Uterus (tissue), 4 donors: ENCODE results near the gene CTIF. TPM values are rescaled to one million over a fixed set of nuclear protein-coding genes. Genes with fewer than 3 reads are reported as not detected.

ENCODE experiments used
- DNase-seq, 2 donors: peaks; one replicate each; pipeline ENCODE4 v3.0.0-alpha.2; 2019 to 2020
- H3K27ac ChIP-seq, 2 donors: fragments of 200-600 bp; sonication (generic); 1 replicate in 1 of 2; 2 replicates in 1 of 2; pipeline ENCODE4 v1.5.1; 2016 to 2018
- H3K27me3 ChIP-seq, 2 donors: fragments of 200-600 bp; sonication (generic); one replicate each; pipeline ENCODE4 v1.5.1; 2018 to 2019; ENCODE audit warnings: control low read depth in 1 of 2
- H3K36me3 ChIP-seq, 2 donors: fragments of 200-600 bp; sonication (generic); one replicate each; pipeline ENCODE4 v1.5.1; 2019; ENCODE audit warnings: control low read depth in 1 of 2
- H3K4me1 ChIP-seq, 2 donors: fragments of 200-600 bp; sonication (generic); one replicate each; pipeline ENCODE4 v1.5.1; 2018 to 2019; ENCODE audit warnings: control low read depth in 1 of 2
- H3K4me3 ChIP-seq, 2 donors: fragments of 200-600 bp; sonication (generic); 1 replicate in 1 of 2; 2 replicates in 1 of 2; pipeline ENCODE4 v1.5.1; 2018 to 2019; ENCODE audit warnings: mild to moderate bottlenecking in 1 of 2
- H3K9me3 ChIP-seq, 2 donors: fragments of 200-600 bp; sonication (generic); one replicate each; pipeline ENCODE4 v1.5.1; 2019; ENCODE audit warnings: control low read depth in 1 of 2
- POLR2A ChIP-seq, 2 donors: fragments of 450-650 bp; IDR thresholded peaks; one replicate each; pipeline ENCODE4 v1.6.1; 2016; ENCODE audit warnings: antibody characterized with exemption in 2 of 2, mild to moderate bottlenecking in 1 of 2, moderate library complexity in 1 of 2
- intact Hi-C: fragments of 100-400 bp; cut with DNase I; formaldehyde crosslinking; loops from one replicate; pipeline ENCODE4 v1.15.1; 2023; ENCODE audit warnings: low total_unique reads
- total RNA-seq, 4 donors: library from RNA; depleted of rRNA in 3 of 4; stranded (reverse); fragments of >200 nt in 3 of 4; gene quantifications; one replicate each; pipeline versions ENCODE4 v1.1.0 to v1.2.4, GENCODE V29; 2014 to 2023
- TF ChIP-seq, protein P1 (sequence below), 4 experiments: fragments of 200-600 bp in 2 of 4; fragments of 450-650 bp in 2 of 4; sonication (generic) in 2 of 4; IDR thresholded peaks; one replicate each; pipeline ENCODE4 v1.5.1; 2016 to 2019; ENCODE audit warnings: antibody characterized with exemption in 4 of 4, mild to moderate bottlenecking in 2 of 4, moderate library complexity in 1 of 4
- donor health status: DM: yes; HTN: yes; CAD: no.

The CTIF gene
- total RNA-seq, 4 donors from 2014 or later, result 11.3 to 94.3 (median 48.0) TPM

DNA sequence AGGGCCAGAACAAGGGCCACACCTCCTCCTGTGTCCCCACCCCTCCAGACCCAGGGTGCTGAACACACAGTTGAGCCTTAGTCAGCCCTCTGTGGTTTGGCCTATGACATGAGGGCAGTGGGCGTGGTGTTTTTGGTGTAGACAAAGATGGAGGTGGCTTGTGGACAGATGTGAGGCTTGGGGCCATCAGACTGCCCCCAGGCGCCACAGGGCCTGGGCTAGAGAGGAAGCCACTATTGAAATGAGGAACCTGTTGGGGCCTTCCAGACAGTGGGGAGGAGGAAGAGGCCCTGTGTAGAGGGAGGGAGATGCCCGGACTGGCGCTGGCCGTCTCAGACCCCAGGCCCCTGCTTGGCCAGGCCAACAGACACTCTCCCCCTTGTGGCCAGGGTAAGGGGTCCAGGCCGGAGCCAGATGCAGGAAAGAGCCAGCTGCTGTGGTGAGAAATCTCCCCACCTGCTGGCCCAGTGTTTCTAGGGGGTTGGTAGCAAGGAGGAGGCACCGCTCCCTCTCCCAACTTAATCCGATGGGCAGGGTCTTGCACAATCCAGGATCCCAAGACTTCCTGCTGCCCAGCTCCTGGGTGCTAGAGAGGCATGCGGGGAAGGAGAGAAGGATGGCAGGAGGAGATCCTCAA, 358.2 kb downstream of the CTIF start:
- intact Hi-C loops, result no loop called here
- no peaks in the 10 kb centered on the region for H3K36me3 ChIP-seq
- DNase-seq, result no peak
- no peak overlapping the region for H3K4me3 ChIP-seq
- H3K27ac ChIP-seq, result no peak overlapping the region
- H3K4me1 ChIP-seq, result peaks cover 0 to 6% of the 10 kb centered on the region in 2 donors
- H3K9me3 ChIP-seq, result no peaks in the 10 kb centered on the region
- H3K27me3 ChIP-seq, result no peaks in the 10 kb centered on the region
- TF ChIP-seq, protein P1, sequence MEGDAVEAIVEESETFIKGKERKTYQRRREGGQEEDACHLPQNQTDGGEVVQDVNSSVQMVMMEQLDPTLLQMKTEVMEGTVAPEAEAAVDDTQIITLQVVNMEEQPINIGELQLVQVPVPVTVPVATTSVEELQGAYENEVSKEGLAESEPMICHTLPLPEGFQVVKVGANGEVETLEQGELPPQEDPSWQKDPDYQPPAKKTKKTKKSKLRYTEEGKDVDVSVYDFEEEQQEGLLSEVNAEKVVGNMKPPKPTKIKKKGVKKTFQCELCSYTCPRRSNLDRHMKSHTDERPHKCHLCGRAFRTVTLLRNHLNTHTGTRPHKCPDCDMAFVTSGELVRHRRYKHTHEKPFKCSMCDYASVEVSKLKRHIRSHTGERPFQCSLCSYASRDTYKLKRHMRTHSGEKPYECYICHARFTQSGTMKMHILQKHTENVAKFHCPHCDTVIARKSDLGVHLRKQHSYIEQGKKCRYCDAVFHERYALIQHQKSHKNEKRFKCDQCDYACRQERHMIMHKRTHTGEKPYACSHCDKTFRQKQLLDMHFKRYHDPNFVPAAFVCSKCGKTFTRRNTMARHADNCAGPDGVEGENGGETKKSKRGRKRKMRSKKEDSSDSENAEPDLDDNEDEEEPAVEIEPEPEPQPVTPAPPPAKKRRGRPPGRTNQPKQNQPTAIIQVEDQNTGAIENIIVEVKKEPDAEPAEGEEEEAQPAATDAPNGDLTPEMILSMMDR (IDR thresholded peaks at IDR 0.05), result no peak
- TF ChIP-seq POLR2A (IDR thresholded peaks at IDR 0.05), result no peak

DNA sequence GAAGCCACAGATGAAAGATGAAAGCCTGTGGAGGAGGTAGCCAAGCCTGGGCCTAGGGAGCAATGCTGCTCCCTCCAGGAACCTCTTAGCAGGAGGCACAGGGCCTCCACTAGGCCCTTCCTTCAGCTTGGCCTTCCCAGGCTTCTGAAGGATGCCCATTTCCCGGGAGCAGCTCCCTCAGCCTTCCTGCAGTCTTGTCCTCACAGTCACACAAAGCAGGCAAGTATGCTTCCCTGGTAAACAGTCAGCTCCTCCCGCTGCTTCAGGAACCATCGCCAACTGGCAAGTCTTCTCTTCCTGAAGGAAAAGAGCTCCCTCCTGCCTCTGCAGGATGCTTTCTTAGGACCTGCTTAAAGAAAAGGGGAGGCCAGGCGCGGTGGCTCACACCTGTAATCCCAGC, 358.7 kb downstream of the CTIF start:
- no peak for TF ChIP-seq POLR2A (IDR thresholded peaks at IDR 0.05)
- TF ChIP-seq, protein P1 (IDR thresholded peaks at IDR 0.05), result no peak
- Histone ChIP-seq H3K9me3 (no peaks in the 10 kb centered on the region), H3K27me3 (no peaks in the 10 kb centered on the region), H3K4me3 (no peak overlapping the region), H3K27ac (no peak overlapping the region), H3K36me3 (no peaks in the 10 kb centered on the region), H3K4me1 (peaks cover 0 to 10% of the 10 kb centered on the region in 2 donors)
- no peak for DNase-seq
- intact Hi-C loops, result no loop called here

DNA sequence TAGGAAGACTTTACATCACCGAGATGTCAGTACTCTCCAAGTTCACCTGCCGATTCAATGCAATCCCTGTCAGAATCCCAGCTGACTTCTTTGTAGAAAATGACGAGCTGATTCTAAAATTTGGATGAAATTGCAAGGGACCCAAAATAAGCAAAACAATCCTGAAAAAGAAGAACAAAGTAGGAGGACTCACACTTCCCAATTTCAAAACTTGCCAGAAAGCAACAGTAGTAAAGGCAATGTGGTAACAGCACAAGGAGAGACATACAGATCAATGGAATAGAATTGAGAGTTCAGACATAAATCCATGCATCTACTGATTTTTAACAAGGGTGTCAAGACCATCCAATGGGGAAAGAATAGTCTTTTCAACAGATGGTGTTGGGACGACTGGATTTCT, 359.7 kb downstream of the CTIF start:
- intact Hi-C loops, result no loop called here

DNA sequence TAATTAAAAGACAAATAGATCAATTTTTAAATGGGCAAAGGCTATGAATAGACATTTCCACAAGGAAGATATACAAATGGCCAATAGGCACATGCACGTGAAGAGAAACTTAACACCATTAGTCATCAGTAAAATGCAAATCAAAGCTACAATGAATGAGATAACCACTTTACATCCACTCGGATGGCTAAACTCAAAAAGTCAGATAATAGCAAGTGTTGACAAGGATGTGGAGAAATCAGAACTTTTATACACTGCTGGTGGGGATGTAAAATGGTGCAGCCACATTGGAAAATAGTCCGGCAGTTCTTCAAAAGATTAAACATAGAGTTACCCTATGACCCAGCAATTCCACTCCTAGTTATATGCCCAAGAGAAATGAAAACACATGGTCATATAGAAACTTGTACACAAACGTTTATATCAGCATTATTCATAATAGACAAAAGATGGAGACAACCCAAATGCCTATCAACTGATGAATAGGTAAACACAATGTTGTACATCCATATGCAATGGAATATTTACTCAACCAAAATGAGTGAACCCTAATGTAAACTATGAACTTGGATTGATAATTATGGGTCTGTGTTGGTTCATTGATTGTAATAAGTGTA, 360.8 kb downstream of the CTIF start:
- Histone ChIP-seq H3K9me3 (no peaks in the 10 kb centered on the region), H3K27ac (no peak overlapping the region), H3K4me3 (no peak overlapping the region), H3K4me1 (peaks cover 0 to 10% of the 10 kb centered on the region in 2 donors), H3K36me3 (no peaks in the 10 kb centered on the region), H3K27me3 (no peaks in the 10 kb centered on the region)
- intact Hi-C loops, result no loop called here
- TF ChIP-seq, protein P1 (IDR thresholded peaks at IDR 0.05), result no peak
- DNase-seq, result no peak

More for the DNA sequence above, 359.7 kb downstream of the CTIF start:
- Histone ChIP-seq H3K27ac (no peak overlapping the region), H3K27me3 (no peaks in the 10 kb centered on the region), H3K36me3 (no peaks in the 10 kb centered on the region), H3K9me3 (no peaks in the 10 kb centered on the region), H3K4me1 (peaks cover 0 to 10% of the 10 kb centered on the region in 2 donors), H3K4me3 (no peak overlapping the region)
- DNase-seq, result no peak
- TF ChIP-seq POLR2A (IDR thresholded peaks at IDR 0.05), result no peak
- TF ChIP-seq, protein P1 (IDR thresholded peaks at IDR 0.05), result no peak

DNA sequence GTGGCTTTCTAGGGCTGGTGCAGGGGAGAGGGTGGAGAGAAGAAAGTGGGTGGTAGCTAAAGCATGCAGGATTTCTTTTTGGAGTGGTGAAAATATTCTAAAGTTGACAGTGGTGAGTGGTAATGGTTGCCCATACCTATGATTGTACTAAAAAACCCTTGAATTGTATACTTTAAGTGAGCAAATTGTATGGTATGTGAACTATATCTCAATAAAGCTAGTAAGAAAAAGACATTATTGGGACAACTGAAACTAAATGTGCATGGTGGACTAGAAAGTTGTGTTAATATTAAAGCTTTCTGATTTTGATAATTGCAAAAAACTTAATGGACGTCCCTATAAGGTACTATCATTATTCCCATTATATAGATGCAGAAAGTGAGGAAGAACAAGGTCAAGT, 361.6 kb downstream of the CTIF start:
- Histone ChIP-seq H3K4me1 (peaks cover 0 to 10% of the 10 kb centered on the region in 2 donors), H3K27me3 (no peaks in the 10 kb centered on the region), H3K27ac (no peak overlapping the region), H3K9me3 (no peaks in the 10 kb centered on the region), H3K36me3 (no peaks in the 10 kb centered on the region), H3K4me3 (no peak overlapping the region)
- DNase-seq, result no peak
- intact Hi-C loops, result no loop called here
- no peak for TF ChIP-seq POLR2A (IDR thresholded peaks at IDR 0.05)
- TF ChIP-seq, protein P1 (IDR thresholded peaks at IDR 0.05), result no peak
